ENCODE measurements around the gene LRRC47.

GRCh38 chr1:3811595-3811911, 15.3 kb upstream of the LRRC47 start:
- TF ChIP-seq POLR2AphosphoS5 (IDR thresholded peaks at IDR 0.05) (no peak), POLR2A (IDR thresholded peaks at IDR 0.05) (no peak), CTCF (IDR thresholded peaks at IDR 0.05) (no peak), EP300 (IDR thresholded peaks at IDR 0.05) (no peak)

Data from stomach (tissue), 4 donors.